UCSD-AML1 (cell line): Measurements from ENCODE around the gene ATP13A2.
A peak's percentile ranks its signal among the peaks of the same experiment; 100 is the strongest.

Experiments
- DNase-seq: peaks from one replicate; lab custom pipeline; 2025; ENCODE audit not compliant: unreplicated experiment; lab: John Stamatoyannopoulos, UW

Gene ATP13A2

GRCh38 chr1:17032741-17033140 is 21.0 kb upstream of the ATP13A2 start:
- no peak for DNase-seq

- DNase-seq: no peak
Observed at GRCh38 chr1:17031436-17031835, 19.7 kb upstream of the ATP13A2 start.

GRCh38 chr1:17030206-17030605 is 18.5 kb upstream of the ATP13A2 start:
- DNase-seq: no peak

- DNase-seq: no peak
Observed at GRCh38 chr1:17028662-17029188, 17.0 kb upstream of the ATP13A2 start.

GRCh38 chr1:17027900-17028299 is 16.2 kb upstream of the ATP13A2 start:
- no peak for DNase-seq

GRCh38 chr1:17027403-17027802 is 15.7 kb upstream of the ATP13A2 start:
- no peak for DNase-seq

GRCh38 chr1:17024721-17025120 is 13.0 kb upstream of the ATP13A2 start:
- no peak for DNase-seq

- DNase-seq: no peak
Observed at GRCh38 chr1:17023573-17023972, 11.8 kb upstream of the ATP13A2 start.

GRCh38 chr1:17023102-17023501 is 11.4 kb upstream of the ATP13A2 start:
- no peak for DNase-seq

- DNase-seq: no peak
Observed at GRCh38 chr1:17021896-17022295, 10.2 kb upstream of the ATP13A2 start.

GRCh38 chr1:17020502-17020901 is 8.8 kb upstream of the ATP13A2 start:
- DNase-seq: no peak

- DNase-seq: no peak
Observed at GRCh38 chr1:17018849-17019248, 7.1 kb upstream of the ATP13A2 start.

- no peak for DNase-seq
Observed at GRCh38 chr1:17017435-17017834, 5.7 kb upstream of the ATP13A2 start.

- DNase-seq: no peak
Observed at GRCh38 chr1:17016317-17016661, 4.6 kb upstream of the ATP13A2 start.

GRCh38 chr1:17014671-17015567 is 3.2 kb upstream of the ATP13A2 start:
- no peak for DNase-seq

GRCh38 chr1:17013491-17014320 is 2.0 kb upstream of the ATP13A2 start:
- peak; percentile 83 for DNase-seq

- DNase-seq: peak; percentile 29
Observed at GRCh38 chr1:17012775-17013490, 1.2 kb upstream of the ATP13A2 start.

GRCh38 chr1:17011092-17011438 is 663 bp downstream of the ATP13A2 start:
- DNase-seq: no peak

- peak; percentile 68 for DNase-seq
Observed at GRCh38 chr1:17009706-17010105, 2.0 kb downstream of the ATP13A2 start.

- no peak for DNase-seq
Observed at GRCh38 chr1:17008208-17008855, 3.4 kb downstream of the ATP13A2 start.

- no peak for DNase-seq
Observed at GRCh38 chr1:17007121-17007520, 4.6 kb downstream of the ATP13A2 start.
